GM06990 (cell line): ENCODE measurements around the gene NR1H4.

Experiments used
- DNase-seq: peaks from one replicate; pipeline ENCODE4 v3.0.0-alpha.2; 2011; ENCODE audit not compliant: insufficient read length; ENCODE audit errors: extremely low read depth
- H3K27me3 ChIP-seq: replicated peaks from 2 replicates; pipeline ENCODE4 v1.6.0; 2011; ENCODE audit warnings: low read length; ENCODE audit not compliant: control insufficient read depth, insufficient read depth
- H3K36me3 ChIP-seq: 2 replicates; pipeline ENCODE4 v1.5.1; 2011; ENCODE audit warnings: low read length; ENCODE audit not compliant: control insufficient read depth, insufficient read depth
- H3K4me3 ChIP-seq: replicated peaks from 2 replicates; pipeline ENCODE4 v1.5.1; 2011; ENCODE audit warnings: low read depth, mild to moderate bottlenecking, control low read depth, low read length
- TF ChIP-seq, protein P1 (sequence below): IDR thresholded peaks from 2 replicates; pipeline ENCODE4 v1.5.1; 2011; ENCODE audit warnings: low read length, control low read depth, mild to moderate bottlenecking, inconsistent platforms; ENCODE audit not compliant: insufficient read depth, poor library complexity, severe bottlenecking

Gene NR1H4

DNA sequence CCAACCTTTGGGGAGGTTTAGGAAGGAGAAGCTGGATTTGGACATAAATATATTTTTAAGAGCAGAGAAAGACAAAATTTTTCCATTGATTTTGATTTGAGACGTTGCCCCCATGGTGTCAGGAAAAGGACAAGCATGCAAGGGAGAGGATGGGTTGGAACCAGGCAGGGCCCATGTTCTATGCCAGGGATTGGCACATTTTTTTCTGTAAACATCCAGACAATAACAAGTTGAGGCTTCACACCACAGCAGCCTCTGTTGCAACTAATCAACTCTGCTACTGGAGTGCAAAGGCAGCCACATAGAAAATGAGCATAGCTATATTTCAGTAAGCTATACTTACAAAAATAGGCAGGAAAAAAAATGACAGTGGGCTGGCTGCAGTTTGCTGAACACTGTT lies 44.7 kb downstream of the NR1H4 start:
- no peak for DNase-seq
- Histone ChIP-seq H3K27me3 (no peaks in the 10 kb centered on the region), H3K36me3 (no peaks in the 10 kb centered on the region), H3K4me3 (no peak overlapping the region)
- TF ChIP-seq, protein P1, sequence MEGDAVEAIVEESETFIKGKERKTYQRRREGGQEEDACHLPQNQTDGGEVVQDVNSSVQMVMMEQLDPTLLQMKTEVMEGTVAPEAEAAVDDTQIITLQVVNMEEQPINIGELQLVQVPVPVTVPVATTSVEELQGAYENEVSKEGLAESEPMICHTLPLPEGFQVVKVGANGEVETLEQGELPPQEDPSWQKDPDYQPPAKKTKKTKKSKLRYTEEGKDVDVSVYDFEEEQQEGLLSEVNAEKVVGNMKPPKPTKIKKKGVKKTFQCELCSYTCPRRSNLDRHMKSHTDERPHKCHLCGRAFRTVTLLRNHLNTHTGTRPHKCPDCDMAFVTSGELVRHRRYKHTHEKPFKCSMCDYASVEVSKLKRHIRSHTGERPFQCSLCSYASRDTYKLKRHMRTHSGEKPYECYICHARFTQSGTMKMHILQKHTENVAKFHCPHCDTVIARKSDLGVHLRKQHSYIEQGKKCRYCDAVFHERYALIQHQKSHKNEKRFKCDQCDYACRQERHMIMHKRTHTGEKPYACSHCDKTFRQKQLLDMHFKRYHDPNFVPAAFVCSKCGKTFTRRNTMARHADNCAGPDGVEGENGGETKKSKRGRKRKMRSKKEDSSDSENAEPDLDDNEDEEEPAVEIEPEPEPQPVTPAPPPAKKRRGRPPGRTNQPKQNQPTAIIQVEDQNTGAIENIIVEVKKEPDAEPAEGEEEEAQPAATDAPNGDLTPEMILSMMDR, result no peak

DNA sequence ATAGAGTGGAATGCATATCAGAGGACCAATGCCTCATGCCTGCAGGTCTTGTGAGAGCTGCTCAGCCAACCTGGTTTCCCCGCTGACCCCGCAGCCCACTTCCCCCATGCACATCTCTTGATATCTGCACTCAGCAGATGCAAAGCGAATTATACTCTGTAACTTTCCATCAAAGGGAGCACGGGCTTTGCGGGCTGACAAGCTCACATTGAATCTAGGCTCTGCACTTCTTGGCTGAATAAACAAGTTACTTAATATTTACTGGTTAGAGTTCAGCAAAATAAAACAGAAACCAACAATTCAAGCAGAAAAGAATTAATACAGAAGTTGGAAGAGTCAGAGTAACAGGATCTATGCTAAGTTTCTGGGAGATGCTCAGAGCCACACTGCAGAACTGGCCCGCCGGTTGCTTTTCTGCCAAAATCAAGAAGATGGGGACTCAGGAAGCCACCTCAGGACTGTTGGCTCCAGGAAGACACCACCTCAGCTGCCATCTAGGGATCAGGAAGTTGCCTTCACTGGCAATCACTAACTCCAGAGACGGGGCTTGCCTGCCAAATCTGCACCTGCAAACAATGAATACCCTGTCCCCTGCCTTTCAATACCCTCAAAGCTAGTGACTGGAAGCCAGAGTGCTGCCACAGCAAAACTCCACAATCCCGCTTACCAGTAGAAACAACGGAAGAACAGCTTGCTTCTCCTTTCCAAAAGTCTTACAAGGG lies 46.5 kb downstream of the NR1H4 start:
- no peak for DNase-seq
- Histone ChIP-seq H3K36me3 (no peaks in the 10 kb centered on the region), H3K27me3 (no peaks in the 10 kb centered on the region), H3K4me3 (no peak overlapping the region)
- TF ChIP-seq, protein P1, result no peak

DNA sequence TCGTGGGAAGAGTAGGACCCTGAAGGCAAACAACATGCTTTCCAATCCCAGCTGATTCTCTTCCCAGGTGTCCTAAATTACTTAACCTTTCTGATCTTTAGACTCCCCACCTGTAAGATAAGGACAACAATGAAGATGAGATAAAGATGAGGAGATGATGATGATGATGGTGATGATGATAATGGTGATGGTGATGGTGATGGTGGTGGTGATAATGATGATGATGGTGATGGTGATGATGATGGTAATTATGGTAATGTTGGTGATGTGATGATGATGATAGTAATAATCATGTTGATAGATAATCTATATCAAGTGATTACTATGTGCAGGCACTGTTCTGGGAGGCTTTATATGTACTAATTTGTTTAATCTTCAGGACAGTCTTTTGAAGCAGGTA lies 48.3 kb downstream of the NR1H4 start:
- Histone ChIP-seq H3K36me3 (no peaks in the 10 kb centered on the region), H3K27me3 (no peaks in the 10 kb centered on the region), H3K4me3 (no peak overlapping the region)
- TF ChIP-seq, protein P1, result no peak
- DNase-seq, result no peak

DNA sequence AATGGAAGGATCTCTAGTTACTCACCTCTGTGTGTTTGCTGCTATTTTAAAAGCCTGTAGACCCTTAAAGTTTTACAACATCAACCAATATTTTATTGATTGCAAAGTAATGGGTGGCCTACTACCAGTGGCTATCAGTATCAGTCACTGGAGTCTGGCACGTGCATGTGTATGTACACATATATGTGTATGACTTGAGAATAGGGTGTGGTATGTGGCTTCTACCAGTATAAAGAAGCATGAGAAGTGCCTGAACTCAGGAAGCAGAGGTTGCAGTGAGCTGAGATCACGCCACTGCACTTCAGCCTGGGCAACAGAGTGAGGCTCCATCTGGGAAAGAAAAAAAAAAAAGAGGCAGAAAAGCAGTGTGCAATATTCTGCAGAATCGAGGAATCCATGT lies 54.4 kb downstream of the NR1H4 start:
- Histone ChIP-seq H3K27me3 (no peaks in the 10 kb centered on the region), H3K36me3 (no peaks in the 10 kb centered on the region), H3K4me3 (no peak overlapping the region)
- no peak for DNase-seq
- TF ChIP-seq, protein P1, result no peak

DNA sequence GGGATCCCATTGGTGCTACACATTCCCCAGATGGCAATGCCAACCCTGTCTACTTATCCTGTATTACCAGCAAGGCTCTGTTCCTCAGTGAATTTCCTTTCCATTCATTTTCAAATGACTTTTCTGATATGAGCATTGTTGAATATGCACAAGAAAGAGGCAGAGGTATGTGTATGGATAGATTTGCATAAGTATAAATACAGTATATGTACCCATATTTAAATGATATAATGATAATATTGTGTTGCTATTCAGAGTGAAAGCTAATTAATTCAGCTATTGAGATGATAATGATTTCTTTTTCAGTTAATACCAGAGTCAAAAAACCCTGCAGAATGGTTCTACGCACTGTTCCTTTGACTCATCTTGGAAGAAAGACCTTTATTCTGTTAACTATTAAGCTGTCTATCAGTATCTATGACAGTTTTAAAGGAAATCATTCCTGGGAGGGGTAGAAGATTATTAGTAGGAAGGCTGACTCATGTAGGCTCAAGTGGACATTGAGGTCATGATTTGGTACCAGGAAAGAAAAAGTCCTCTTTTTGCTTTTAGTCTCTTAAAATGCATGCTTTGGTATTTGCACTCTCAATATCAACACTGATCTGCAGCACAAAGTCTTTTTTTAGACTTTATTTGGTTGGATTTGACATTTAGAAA lies 54.9 kb downstream of the NR1H4 start:
- DNase-seq, result no peak
- Histone ChIP-seq H3K4me3 (no peak overlapping the region), H3K36me3 (no peaks in the 10 kb centered on the region), H3K27me3 (no peaks in the 10 kb centered on the region)
- TF ChIP-seq, protein P1, result no peak
